ENCODE results near the gene DNAJB4.

DNAJB4 gene

DNA sequence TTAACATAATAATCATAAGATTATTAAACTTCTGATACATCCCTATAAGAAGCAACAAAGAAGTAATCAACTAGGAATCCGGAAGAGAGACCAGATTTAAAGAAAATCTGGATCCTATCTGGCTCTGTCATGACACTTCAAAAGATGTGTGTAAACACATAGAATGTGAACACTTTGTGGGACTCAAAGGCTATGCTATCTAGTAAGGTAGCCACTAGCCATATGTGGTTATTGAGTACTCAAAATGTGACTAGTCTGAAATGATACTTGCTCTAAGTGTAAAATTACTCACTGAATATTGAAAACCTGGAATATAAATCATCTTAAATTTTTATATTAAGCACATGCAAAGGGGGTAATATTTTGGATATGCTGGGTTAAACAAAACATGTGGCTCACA is 34.5 kb upstream of the DNAJB4 start:
- DNase-seq (ENCODE audit: low read depth) = no peak

DNA sequence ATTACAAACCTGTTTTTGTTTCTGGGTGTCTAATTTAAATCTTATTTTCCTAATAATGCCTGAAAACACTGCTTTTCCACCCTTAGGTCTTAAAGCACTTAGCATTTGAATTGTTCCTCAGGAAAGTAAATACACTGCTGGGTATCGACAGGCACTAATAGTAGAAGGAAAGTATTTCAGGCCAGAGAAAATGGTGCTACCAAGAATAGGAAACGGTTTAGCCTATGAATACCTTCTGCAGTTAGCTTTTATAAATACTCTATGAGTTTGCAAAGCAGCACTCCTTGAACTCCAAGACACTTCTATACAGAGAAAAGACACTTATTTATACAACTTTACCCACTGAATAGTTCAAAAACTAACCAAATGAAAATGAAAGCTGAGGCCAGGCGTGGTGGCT is 32.7 kb upstream of the DNAJB4 start:
- H3K4me3 ChIP-seq (ENCODE audit: low read length) = no peak overlapping the region
- TF ChIP-seq, protein P1, sequence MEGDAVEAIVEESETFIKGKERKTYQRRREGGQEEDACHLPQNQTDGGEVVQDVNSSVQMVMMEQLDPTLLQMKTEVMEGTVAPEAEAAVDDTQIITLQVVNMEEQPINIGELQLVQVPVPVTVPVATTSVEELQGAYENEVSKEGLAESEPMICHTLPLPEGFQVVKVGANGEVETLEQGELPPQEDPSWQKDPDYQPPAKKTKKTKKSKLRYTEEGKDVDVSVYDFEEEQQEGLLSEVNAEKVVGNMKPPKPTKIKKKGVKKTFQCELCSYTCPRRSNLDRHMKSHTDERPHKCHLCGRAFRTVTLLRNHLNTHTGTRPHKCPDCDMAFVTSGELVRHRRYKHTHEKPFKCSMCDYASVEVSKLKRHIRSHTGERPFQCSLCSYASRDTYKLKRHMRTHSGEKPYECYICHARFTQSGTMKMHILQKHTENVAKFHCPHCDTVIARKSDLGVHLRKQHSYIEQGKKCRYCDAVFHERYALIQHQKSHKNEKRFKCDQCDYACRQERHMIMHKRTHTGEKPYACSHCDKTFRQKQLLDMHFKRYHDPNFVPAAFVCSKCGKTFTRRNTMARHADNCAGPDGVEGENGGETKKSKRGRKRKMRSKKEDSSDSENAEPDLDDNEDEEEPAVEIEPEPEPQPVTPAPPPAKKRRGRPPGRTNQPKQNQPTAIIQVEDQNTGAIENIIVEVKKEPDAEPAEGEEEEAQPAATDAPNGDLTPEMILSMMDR (conservative IDR thresholded peaks at IDR 0.05; ENCODE audit: low read depth, low read length) = no peak
- no peak for DNase-seq (ENCODE audit: low read depth)

More for the DNA sequence above, 34.5 kb upstream of the DNAJB4 start:
- TF ChIP-seq, protein P1 (conservative IDR thresholded peaks at IDR 0.05; ENCODE audit: low read depth, low read length) = no peak
- H3K4me3 ChIP-seq (ENCODE audit: low read length) = no peak overlapping the region

DNA sequence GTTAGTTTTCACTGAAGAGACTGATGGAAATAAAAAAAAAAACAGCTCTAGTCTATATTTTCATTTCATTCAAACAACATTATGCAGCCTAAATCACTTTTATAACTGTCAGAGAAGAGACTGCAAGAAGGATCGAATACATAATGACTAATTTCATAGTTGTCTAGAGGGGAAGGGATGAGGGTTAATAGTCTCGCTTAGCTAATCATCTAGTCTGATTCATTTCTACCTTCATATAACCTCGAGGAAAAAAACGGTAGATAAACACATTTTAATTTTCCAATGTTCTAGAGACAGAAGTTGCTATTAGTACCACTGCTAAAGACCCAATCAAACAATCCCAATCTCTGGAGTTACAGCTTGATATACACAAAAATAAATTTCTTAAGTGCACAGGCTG is 29.4 kb upstream of the DNAJB4 start:
- TF ChIP-seq, protein P1 (conservative IDR thresholded peaks at IDR 0.05; ENCODE audit: low read depth, low read length) = no peak
- no peak for DNase-seq (ENCODE audit: low read depth)
- peak overlapping the region; percentile 99 for H3K4me3 ChIP-seq (ENCODE audit: low read length)

DNA sequence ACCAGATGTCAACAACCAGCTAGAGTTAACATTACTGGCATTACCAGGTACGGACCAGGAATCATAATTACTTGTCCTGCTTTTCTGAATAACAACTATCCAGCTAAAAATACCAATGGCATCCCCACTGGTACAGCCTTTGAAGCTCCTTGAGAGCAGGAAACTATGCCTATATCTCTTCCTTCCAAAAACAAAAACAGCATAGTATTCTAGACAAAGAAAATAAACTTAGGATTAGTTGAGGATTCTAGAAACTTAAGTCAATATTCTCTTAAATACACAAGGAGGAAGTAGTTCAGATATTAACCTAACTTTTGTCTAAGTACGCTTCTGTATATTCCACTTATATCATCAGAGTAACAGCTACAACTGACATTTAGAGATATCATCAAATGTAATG is 28.8 kb upstream of the DNAJB4 start:
- H3K4me3 ChIP-seq (ENCODE audit: low read length) = peak overlapping the region; percentile 99
- no peak for DNase-seq (ENCODE audit: low read depth)
- TF ChIP-seq, protein P1 (conservative IDR thresholded peaks at IDR 0.05; ENCODE audit: low read depth, low read length) = no peak

DNA sequence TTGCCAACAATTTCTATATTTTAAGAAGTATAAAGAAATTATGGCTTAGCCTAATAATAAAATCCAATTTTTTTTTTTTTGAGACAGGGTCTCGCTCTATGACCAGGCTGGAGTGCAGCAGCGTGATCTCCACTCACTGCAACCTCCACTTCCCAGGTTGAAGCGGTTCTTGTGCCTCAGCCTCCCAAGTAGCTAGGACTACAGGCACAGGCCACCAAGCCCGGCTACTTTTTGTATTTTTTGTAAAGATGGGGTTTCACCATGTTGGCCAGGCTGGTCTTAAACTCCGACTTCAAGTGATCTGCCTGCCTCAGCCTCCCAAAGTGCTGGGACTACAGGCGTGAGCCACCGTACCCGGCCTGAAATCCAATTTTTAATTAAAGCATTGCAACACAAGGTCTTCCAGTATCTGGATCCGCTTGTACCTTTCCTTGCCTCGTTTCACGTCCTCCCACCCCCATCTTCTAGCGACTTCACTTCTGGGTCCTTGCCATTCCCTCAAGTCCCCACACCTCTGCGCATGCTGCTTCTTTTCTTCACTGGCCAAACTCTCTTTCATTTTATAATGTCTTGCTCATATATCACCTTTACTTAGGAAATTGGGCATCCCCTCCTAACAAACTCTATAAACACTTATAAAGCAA is 28.2 kb upstream of the DNAJB4 start:
- H3K4me3 ChIP-seq (ENCODE audit: low read length) = peak overlapping the region; percentile 99
- no peak for DNase-seq (ENCODE audit: low read depth)
- TF ChIP-seq, protein P1 (conservative IDR thresholded peaks at IDR 0.05; ENCODE audit: low read depth, low read length) = no peak

DNA sequence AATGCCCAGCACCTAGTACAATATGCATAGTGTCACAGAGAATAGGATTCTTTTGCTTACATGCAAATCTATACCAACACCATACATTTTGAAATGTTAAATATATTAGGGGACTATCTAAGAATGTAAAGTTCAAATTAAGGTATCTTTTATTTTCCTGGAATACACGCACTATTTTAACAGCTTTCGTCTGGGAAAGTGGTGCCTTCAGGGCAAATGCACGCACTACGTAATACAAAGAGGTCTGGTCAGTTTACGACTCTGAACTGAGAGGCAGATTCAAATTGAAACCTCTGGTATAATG is 26.8 kb upstream of the DNAJB4 start:
- TF ChIP-seq, protein P1 (conservative IDR thresholded peaks at IDR 0.05; ENCODE audit: low read depth, low read length) = no peak
- H3K4me3 ChIP-seq (ENCODE audit: low read length) = peak overlapping the region; percentile 99
- DNase-seq (ENCODE audit: low read depth) = no peak

DNA sequence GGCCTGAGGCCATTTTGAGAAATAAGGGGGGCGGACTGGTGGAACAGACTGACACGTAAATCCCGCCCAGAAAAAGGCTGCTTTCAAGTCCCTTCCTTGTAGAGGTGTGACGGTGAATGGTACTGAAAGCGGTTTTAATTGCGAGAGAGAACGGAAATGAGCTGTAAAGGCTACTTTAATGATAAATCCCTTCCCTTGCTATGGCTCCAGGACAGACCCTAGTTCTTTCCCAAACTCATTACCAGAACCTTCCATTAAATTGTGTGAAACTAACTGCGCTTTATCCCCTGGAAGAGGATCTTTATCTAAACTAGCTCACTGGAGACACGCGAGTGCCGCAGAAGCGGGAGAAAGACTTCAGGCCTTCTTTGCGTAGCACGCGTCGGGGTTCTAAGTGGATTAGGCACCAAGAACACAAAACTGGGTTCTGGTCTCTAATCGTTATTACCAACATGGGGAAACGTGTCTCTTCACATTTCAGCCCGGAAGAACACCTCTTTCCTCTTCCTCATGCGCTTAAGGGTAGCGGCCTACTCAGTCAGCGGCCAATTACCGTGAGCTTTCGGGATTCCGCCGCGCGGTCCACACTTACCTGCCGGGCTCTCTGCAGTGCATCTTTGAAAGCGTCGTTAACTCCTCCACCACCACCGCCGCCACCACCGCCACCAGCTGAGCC is 26.3 kb upstream of the DNAJB4 start:
- TF ChIP-seq, protein P1 (conservative IDR thresholded peaks at IDR 0.05; ENCODE audit: low read depth, low read length) = no peak
- H3K4me3 ChIP-seq (ENCODE audit: low read length) = peak overlapping the region; percentile 99
- peak; percentile 86 for DNase-seq (ENCODE audit: low read depth)

Data from retinal pigment epithelial cell (primary cell).